Liver (tissue), 3 donors: ENCODE data around the gene ZFP64.

Source experiments
- CTCF ChIP-seq: fragments of 150-350 bp; IDR thresholded peaks from 2 replicates; pipeline ENCODE4 v1.5.1; 2017; ENCODE audit warnings: improper control_type of control experiment, low read depth, low read length; ENCODE audit not compliant: missing input control
- EGR1 ChIP-seq, 2 donors: IDR thresholded peaks; 2 replicates each; pipeline ENCODE4 v1.6.1; 2016 to 2018; ENCODE audit warnings: antibody characterized with exemption in 2 of 2, low read depth in 2 of 2
- RAD21 ChIP-seq, 2 donors: IDR thresholded peaks; 2 replicates each; pipeline ENCODE4 v1.6.1; 2016; ENCODE audit warnings: antibody characterized with exemption in 2 of 2, mild to moderate bottlenecking in 2 of 2
- donor health status: healthy.
- donor health status: healthy.

DNA sequence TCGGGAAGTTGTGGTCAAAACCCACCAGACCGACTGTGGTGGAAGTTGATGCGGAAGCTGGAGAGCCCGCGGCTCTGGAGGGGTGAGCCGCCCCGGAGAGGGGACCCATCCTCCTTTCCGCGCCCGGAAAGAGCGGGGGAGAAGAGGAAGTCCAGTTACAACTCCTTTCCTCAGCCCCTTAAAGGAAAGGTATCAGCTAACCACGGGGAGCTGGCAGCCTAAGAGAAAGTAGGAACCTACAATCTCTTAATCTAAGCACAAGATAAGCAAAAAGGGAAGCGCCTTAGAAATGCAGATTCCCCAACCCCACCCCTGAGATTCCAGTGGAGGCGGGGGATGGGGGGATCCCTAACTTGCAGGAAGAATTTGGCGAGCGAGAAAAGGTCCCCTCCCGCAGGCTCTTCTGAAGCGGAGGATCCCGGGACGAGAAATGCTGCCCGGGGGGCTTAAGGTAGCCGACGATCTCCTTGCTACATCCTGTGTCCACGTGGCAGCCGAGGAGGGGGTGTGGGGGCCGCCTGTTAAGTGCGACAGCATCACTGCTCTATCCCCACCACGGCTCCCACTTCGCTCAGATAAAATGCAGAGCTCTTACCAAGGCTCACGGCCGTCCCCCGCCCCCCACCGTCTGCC lies 87.5 kb downstream of the ZFP64 start:
- no peak for TF ChIP-seq CTCF
- TF ChIP-seq RAD21 (IDR thresholded peaks at IDR 0.05) = no peak
- TF ChIP-seq EGR1 (IDR thresholded peaks at IDR 0.05; ENCODE audit: low read depth in 2 of 2) = no peak
